ENCODE results near the gene CCNY. TPM values are rescaled to one million over a fixed set of nuclear protein-coding genes. Genes with fewer than 3 reads are reported as not detected.

The CCNY gene
- total RNA-seq, 1 experiment from 2014 or later = 59.1 TPM

DNA sequence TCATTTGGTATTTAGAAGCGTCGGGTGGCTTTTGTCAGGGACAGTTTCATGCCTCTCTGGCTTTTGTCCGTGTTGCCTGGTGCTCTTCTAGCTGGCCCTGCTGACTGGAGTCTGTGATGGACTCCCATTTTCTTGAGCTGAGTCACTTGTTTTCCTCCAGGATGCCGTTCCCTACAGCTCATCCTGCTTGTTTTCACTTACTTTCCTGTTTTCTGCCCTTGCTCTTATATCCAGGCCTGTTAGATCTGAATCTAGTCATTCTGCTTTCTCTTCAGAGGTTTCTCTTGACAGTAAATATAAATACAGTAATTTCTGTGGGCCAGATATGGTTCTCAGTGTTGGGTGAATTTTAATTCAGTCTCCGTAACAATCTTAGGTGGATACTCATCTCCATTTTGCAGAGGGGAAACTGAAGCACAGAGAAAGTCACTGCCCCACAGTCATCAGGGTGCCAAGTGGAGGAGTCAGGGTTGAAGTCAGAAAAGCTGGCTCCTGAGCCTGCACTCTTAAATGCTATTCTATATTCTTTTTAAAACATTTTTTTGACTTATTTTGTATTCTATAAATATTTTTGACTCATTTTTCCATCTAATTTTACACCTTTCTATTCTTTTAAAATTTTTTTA lies 85.4 kb downstream of the CCNY start:
- intact Hi-C loops (cut with micrococcal nuclease; ENCODE audit: unreplicated experiment) = loop anchor here (5.0 kb wide), 1 partner anchor 89 kb away; no protein-coding TSS in a partner anchor
- H3K36me3 Mint-ChIP-seq (ENCODE audit: insufficient read depth, unreplicated experiment) = no peaks in the 10 kb centered on the region
- peak overlapping the region; percentile 24 for H3K27ac Mint-ChIP-seq (ENCODE audit: unreplicated experiment)
- no TSS peak for BruUV-seq (replicated peaks)
- CTCF ChIA-PET = interaction anchor here (0.6 to 0.8 kb wide), 2 partner anchors 9 to 17 kb away, joined by 4 read pairs; no protein-coding TSS in a partner anchor
- H3K4me3 Mint-ChIP-seq (ENCODE audit: low read depth, unreplicated experiment) = no peak overlapping the region
- peaks cover 35% of the 10 kb centered on the region for H3K4me1 Mint-ChIP-seq (ENCODE audit: low read depth, unreplicated experiment)
- H3K27me3 Mint-ChIP-seq (ENCODE audit: unreplicated experiment) = no peaks in the 10 kb centered on the region
- no peaks in the 10 kb centered on the region for H3K9me3 Mint-ChIP-seq (ENCODE audit: low read depth, unreplicated experiment)
- DNase-seq = no peak
- TF ChIP-seq, protein P1, sequence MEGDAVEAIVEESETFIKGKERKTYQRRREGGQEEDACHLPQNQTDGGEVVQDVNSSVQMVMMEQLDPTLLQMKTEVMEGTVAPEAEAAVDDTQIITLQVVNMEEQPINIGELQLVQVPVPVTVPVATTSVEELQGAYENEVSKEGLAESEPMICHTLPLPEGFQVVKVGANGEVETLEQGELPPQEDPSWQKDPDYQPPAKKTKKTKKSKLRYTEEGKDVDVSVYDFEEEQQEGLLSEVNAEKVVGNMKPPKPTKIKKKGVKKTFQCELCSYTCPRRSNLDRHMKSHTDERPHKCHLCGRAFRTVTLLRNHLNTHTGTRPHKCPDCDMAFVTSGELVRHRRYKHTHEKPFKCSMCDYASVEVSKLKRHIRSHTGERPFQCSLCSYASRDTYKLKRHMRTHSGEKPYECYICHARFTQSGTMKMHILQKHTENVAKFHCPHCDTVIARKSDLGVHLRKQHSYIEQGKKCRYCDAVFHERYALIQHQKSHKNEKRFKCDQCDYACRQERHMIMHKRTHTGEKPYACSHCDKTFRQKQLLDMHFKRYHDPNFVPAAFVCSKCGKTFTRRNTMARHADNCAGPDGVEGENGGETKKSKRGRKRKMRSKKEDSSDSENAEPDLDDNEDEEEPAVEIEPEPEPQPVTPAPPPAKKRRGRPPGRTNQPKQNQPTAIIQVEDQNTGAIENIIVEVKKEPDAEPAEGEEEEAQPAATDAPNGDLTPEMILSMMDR (IDR thresholded peaks at IDR 0.05; ENCODE audit: unreplicated experiment) = no peak

DNA sequence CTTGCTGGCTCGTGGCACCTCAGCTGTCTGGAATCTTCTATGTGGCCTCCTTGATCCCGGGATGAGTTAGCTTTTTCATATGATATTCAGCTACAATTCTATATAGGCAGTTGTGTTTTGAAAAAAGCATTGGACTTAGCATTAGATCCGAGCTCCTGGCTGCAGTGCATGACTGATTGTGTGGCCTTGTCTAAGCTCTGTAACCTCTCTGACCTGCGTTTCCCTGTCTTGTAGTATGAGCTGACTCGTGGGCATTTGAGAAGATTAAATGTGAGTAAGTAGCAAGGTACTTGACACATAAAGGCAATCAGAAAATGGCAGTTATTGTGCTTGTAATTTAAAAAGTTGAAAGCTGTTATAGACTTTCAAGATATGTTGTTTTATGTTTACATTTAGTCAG lies 85.9 kb downstream of the CCNY start:
- H3K9me3 Mint-ChIP-seq (ENCODE audit: low read depth, unreplicated experiment) = no peaks in the 10 kb centered on the region
- intact Hi-C loops (cut with micrococcal nuclease; ENCODE audit: unreplicated experiment) = loop anchor here (5.0 kb wide), 1 partner anchor 90 kb away; no protein-coding TSS in a partner anchor
- peaks cover 3% of the 10 kb centered on the region for H3K36me3 Mint-ChIP-seq (ENCODE audit: insufficient read depth, unreplicated experiment)
- H3K4me1 Mint-ChIP-seq (ENCODE audit: low read depth, unreplicated experiment) = peaks cover 40% of the 10 kb centered on the region
- no peaks in the 10 kb centered on the region for H3K27me3 Mint-ChIP-seq (ENCODE audit: unreplicated experiment)
- no peak overlapping the region for H3K4me3 Mint-ChIP-seq (ENCODE audit: low read depth, unreplicated experiment)
- no peak for DNase-seq
- TF ChIP-seq, protein P1 (IDR thresholded peaks at IDR 0.05; ENCODE audit: unreplicated experiment) = no peak
- no TSS peak for BruUV-seq (replicated peaks)
- H3K27ac Mint-ChIP-seq (ENCODE audit: unreplicated experiment) = no peak overlapping the region
- CTCF ChIA-PET = interaction anchor here (0.6 kb wide), 1 partner anchor 309 kb away, joined by 4 read pairs; no protein-coding TSS in a partner anchor

DNA sequence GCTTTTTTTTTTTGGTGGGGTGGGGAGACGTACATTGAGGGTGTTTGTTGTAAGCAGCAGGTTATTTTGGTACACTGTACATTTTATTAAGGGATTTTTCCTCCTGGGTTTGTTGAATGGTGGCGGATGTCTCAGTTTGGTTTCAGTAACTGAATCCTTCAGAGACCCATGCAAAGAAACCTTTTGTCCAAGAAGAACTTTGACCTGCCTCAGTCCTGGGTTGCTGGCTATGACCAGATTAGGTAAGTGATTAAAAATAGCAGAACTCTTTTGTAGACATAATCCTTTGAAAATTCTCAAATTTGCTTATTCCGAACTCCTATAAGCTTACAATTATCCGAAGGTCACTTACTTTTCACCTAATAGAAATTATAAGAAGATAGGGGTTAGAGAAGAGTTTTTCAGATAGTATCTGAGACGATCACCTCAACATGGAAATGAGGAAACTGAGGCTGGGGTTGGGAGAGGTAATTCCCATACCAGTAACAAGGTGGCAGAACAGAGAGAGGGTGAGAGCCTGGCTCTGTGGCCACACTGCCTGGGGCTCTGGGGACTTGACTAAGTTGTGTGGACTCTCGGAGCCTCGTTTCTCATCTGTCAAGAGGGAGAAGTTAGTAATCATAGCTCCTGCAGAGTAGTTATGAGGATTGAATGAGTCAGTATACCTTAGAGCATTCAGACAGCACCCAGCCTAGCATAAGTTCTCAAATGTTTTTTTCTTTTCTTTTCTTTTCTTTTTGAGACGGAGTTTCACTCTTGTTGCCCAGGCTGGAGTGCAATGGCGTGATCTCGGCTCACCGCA lies 87.4 kb downstream of the CCNY start:
- intact Hi-C loops (cut with micrococcal nuclease; ENCODE audit: unreplicated experiment) = loop anchor here (5.0 kb wide), 1 partner anchor 91 kb away; no protein-coding TSS in a partner anchor
- H3K36me3 Mint-ChIP-seq (ENCODE audit: insufficient read depth, unreplicated experiment) = peaks cover 10% of the 10 kb centered on the region
- no peak for DNase-seq
- BruUV-seq (replicated peaks) = no TSS peak
- peaks cover 50% of the 10 kb centered on the region for H3K4me1 Mint-ChIP-seq (ENCODE audit: low read depth, unreplicated experiment)
- no peaks in the 10 kb centered on the region for H3K9me3 Mint-ChIP-seq (ENCODE audit: low read depth, unreplicated experiment)
- H3K27ac Mint-ChIP-seq (ENCODE audit: unreplicated experiment) = no peak overlapping the region
- CTCF ChIA-PET = no interaction called here
- H3K27me3 Mint-ChIP-seq (ENCODE audit: unreplicated experiment) = no peaks in the 10 kb centered on the region
- H3K4me3 Mint-ChIP-seq (ENCODE audit: low read depth, unreplicated experiment) = no peak overlapping the region
- TF ChIP-seq, protein P1 (IDR thresholded peaks at IDR 0.05; ENCODE audit: unreplicated experiment) = no peak

DNA sequence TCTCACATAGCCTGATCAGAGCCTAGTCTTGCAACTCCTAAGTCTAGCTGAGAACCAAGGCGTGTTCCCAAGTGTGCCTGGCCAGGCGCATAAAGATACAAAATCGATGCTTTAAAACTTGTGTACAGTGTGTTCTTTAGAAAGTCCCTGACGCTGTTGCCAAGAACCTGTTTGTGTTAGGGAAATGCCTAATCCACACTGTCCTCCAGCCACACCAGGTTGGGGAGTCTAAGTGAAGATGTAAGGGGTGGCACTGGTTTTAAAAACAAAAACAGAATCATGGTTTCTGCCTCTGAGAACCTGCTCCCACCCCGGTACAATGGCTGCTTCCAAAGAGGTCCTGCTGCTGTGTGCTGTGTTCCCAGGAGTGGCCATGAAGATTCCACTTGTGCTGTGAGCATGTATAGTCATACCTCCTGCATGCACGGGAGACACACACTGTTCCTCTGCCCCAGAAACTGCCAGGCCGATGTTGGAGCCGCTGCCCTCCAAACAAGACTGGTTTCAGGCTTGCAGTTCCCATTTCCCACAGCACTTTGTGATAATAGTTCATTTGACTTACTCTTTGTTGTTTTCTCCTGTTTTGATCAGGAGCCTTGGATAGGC lies 88.5 kb downstream of the CCNY start:
- H3K27ac Mint-ChIP-seq (ENCODE audit: unreplicated experiment) = no peak overlapping the region
- intact Hi-C loops (cut with micrococcal nuclease; ENCODE audit: unreplicated experiment) = loop anchor here (5.0 kb wide), 1 partner anchor 92 kb away; no protein-coding TSS in a partner anchor
- no peaks in the 10 kb centered on the region for H3K9me3 Mint-ChIP-seq (ENCODE audit: low read depth, unreplicated experiment)
- H3K27me3 Mint-ChIP-seq (ENCODE audit: unreplicated experiment) = no peaks in the 10 kb centered on the region
- H3K4me3 Mint-ChIP-seq (ENCODE audit: low read depth, unreplicated experiment) = no peak overlapping the region
- no peak for DNase-seq
- BruUV-seq (replicated peaks) = no TSS peak
- TF ChIP-seq, protein P1 (IDR thresholded peaks at IDR 0.05; ENCODE audit: unreplicated experiment) = no peak
- peaks cover 10% of the 10 kb centered on the region for H3K36me3 Mint-ChIP-seq (ENCODE audit: insufficient read depth, unreplicated experiment)
- CTCF ChIA-PET = no interaction called here
- peaks cover 50% of the 10 kb centered on the region for H3K4me1 Mint-ChIP-seq (ENCODE audit: low read depth, unreplicated experiment)

All from Calu3 (cell line).